CD4-positive, CD25-positive, alpha-beta regulatory T cell (primary cell): ENCODE data around the gene ENHO. TPM values are rescaled to one million over a fixed set of nuclear protein-coding genes. Genes with fewer than 3 reads are reported as not detected.
A peak's percentile ranks its signal among the peaks of the same experiment; 100 is the strongest.

Experiments
- ATAC-seq, 2 donors: fragments of 150-1000 bp; cut with Tn5 transposase; one replicate each; pipeline ENCODE4 v1.10.0; 2021; ENCODE audit warnings: low read depth in 2 of 2, moderate number of reproducible peaks in 2 of 2, moderate library complexity in 1 of 2
- DNase-seq, 3 donors: peaks; one replicate each; pipeline versions ENCODE4 v3.0.0 to v3.0.0-alpha.2; 2012 to 2022; ENCODE audit warnings: mixed read lengths in 1 of 3
- H3K27ac ChIP-seq: one replicate; pipeline ENCODE4 v1.7.0; 2013; ENCODE audit warnings: mild to moderate bottlenecking, low read length; ENCODE audit not compliant: insufficient read depth, poor library complexity, severe bottlenecking
- H3K27me3 ChIP-seq: one replicate; pipeline ENCODE4 v1.7.0; 2013; ENCODE audit warnings: low read length; ENCODE audit not compliant: control insufficient read depth, insufficient read depth
- H3K36me3 ChIP-seq: one replicate; pipeline ENCODE4 v1.7.0; 2013; ENCODE audit warnings: mild to moderate bottlenecking, low read length, moderate library complexity; ENCODE audit not compliant: control insufficient read depth, insufficient read depth
- H3K4me1 ChIP-seq: 2 replicates; pipeline ENCODE4 v1.7.0; 2013; ENCODE audit warnings: mild to moderate bottlenecking, low read length; ENCODE audit not compliant: insufficient read depth, control insufficient read depth, poor library complexity, severe bottlenecking
- H3K4me3 ChIP-seq: one replicate; pipeline ENCODE4 v1.7.0; 2013; ENCODE audit warnings: low read depth, mild to moderate bottlenecking, low read length, moderate library complexity
- H3K9me3 ChIP-seq, 2 experiments: 1 replicate in 1 of 2; 2 replicates in 1 of 2; pipeline ENCODE4 v1.7.0; 2013; ENCODE audit warnings: low read length in 2 of 2, mild to moderate bottlenecking in 1 of 2, moderate library complexity in 1 of 2; ENCODE audit not compliant: control insufficient read depth in 2 of 2
- H3K27ac Mint-ChIP-seq, 3 donors: one replicate each; pipeline ENCODE4 v1.8.0; 2020 to 2022; ENCODE audit warnings: mild to moderate bottlenecking in 3 of 3, mixed read lengths in 3 of 3, moderate library complexity in 2 of 3
- H3K27me3 Mint-ChIP-seq: one replicate; pipeline ENCODE4 v1.8.0; 2022; ENCODE audit warnings: mild to moderate bottlenecking, mixed read lengths
- H3K36me3 Mint-ChIP-seq: one replicate; pipeline ENCODE4 v1.8.0; 2020; ENCODE audit warnings: mixed read lengths
- H3K4me1 Mint-ChIP-seq, 4 donors: one replicate each; pipeline ENCODE4 v1.8.0; 2020 to 2022; ENCODE audit warnings: mixed read lengths in 4 of 4, mild to moderate bottlenecking in 1 of 4
- H3K4me3 Mint-ChIP-seq, 4 donors: one replicate each; pipeline ENCODE4 v1.8.0; 2020 to 2022; ENCODE audit warnings: mild to moderate bottlenecking in 4 of 4, mixed read lengths in 4 of 4, moderate library complexity in 3 of 4
- H3K9me3 Mint-ChIP-seq, 7 donors: one replicate each; pipeline ENCODE4 v1.8.0; 2020 to 2022; ENCODE audit warnings: mixed read lengths in 7 of 7, mild to moderate bottlenecking in 3 of 7, moderate library complexity in 2 of 7
- polyA plus RNA-seq, 4 donors: library from polyadenylated mRNA; unstranded; fragments of 300-500 nt; fragmentation: Illumina TruSeq; gene quantifications; one replicate each; pipeline ENCODE4 v1.2.3, GENCODE V29; 2021
- total RNA-seq: library from RNA; stranded (reverse); gene quantifications from one replicate; pipeline ENCODE4 v1.2.3, GENCODE V29; 2022

Gene ENHO
- total RNA-seq = 0.37 TPM
- under 1 TPM in 1 of 4 donors, not detected in 3; 0.16 TPM for polyA plus RNA-seq

- H3K9me3 Mint-ChIP-seq = peaks cover 0 to 2% (median 0%) of the 10 kb centered on the region in 7 donors
- DNase-seq (peak; percentile 82 to 91 (median 89)), ATAC-seq (peak; percentile 91 to 94)
- Histone ChIP-seq H3K4me3 (peak within 1 kb of the TSS; percentile 41), H3K36me3 (no peaks in the 10 kb centered on the region), H3K27ac (no peak within 1 kb of the TSS), H3K9me3 (no peaks in the 10 kb centered on the region), H3K27me3 (peaks cover 5% of the 10 kb centered on the region), H3K4me1 (peaks cover 10% of the 10 kb centered on the region)
- peak within 1 kb of the TSS; percentile 47 to 86 (median 84) for H3K27ac Mint-ChIP-seq
- peaks cover 0 to 19% (median 10%) of the 10 kb centered on the region in 4 donors for H3K4me1 Mint-ChIP-seq
- H3K27me3 Mint-ChIP-seq = peaks cover 45% of the 10 kb centered on the region
- peak within 1 kb of the TSS; percentile 72 to 92 (median 88) for H3K4me3 Mint-ChIP-seq
- H3K36me3 Mint-ChIP-seq = no peaks in the 10 kb centered on the region
Measured at GRCh38 chr9:34522971-34523797, at the start of gene ENHO. Gene ENHO (minus strand): TSS chr9:34522990. CDS start chr9:34521695, 1,295 bp downstream.

DNA sequence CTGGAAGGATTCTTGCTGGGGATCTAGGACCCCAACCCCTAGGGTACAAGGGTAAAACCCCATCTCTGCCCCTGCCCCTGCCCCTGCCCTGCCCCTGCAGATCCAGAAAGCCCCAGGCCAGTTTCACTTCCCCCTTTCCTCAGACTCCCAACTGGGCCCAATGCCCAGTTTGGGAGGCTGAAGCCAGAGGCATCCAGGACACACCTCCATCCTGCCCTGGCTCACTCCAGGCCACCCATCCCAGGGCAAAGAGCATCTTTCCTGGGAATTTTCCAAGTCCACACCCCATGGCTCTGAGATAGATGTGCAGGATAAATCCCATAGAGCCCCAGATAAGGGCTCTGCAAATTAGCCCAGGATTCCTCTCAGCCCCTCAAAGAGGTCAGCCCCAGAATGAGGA is 49.3 kb upstream of the ENHO start:
- Histone ChIP-seq H3K27me3 (peaks cover 4% of the 10 kb centered on the region), H3K4me3 (no peak overlapping the region), H3K9me3 (no peaks in the 10 kb centered on the region), H3K4me1 (no peaks in the 10 kb centered on the region), H3K36me3 (no peaks in the 10 kb centered on the region), H3K27ac (no peak overlapping the region)
- Mint-ChIP-seq H3K4me1 (peaks cover 0 to 3% (median under 1%) of the 10 kb centered on the region in 4 donors), H3K27ac (no peak overlapping the region), H3K4me3 (no peak overlapping the region), H3K36me3 (no peaks in the 10 kb centered on the region), H3K9me3 (peaks cover 0 to 1% (median 0%) of the 10 kb centered on the region in 7 donors), H3K27me3 (peaks cover 38% of the 10 kb centered on the region)
- DNase-seq (no peak), ATAC-seq (no peak)

GRCh38 chr9:34571481-34571810 is 48.7 kb upstream of the ENHO start:
- Mint-ChIP-seq H3K9me3 (peaks cover 0 to 1% (median 0%) of the 10 kb centered on the region in 7 donors), H3K4me1 (peaks cover 0 to 3% (median 0%) of the 10 kb centered on the region in 4 donors), H3K4me3 (no peak overlapping the region), H3K27ac (no peak overlapping the region), H3K27me3 (peaks cover 34% of the 10 kb centered on the region), H3K36me3 (no peaks in the 10 kb centered on the region)
- H3K4me1 ChIP-seq = no peaks in the 10 kb centered on the region
- H3K27me3 ChIP-seq = peaks cover 3% of the 10 kb centered on the region
- H3K9me3 ChIP-seq = no peaks in the 10 kb centered on the region
- ATAC-seq (no peak), DNase-seq (no peak)
- H3K27ac ChIP-seq = no peak overlapping the region
- no peaks in the 10 kb centered on the region for H3K36me3 ChIP-seq
- no peak overlapping the region for H3K4me3 ChIP-seq

DNA sequence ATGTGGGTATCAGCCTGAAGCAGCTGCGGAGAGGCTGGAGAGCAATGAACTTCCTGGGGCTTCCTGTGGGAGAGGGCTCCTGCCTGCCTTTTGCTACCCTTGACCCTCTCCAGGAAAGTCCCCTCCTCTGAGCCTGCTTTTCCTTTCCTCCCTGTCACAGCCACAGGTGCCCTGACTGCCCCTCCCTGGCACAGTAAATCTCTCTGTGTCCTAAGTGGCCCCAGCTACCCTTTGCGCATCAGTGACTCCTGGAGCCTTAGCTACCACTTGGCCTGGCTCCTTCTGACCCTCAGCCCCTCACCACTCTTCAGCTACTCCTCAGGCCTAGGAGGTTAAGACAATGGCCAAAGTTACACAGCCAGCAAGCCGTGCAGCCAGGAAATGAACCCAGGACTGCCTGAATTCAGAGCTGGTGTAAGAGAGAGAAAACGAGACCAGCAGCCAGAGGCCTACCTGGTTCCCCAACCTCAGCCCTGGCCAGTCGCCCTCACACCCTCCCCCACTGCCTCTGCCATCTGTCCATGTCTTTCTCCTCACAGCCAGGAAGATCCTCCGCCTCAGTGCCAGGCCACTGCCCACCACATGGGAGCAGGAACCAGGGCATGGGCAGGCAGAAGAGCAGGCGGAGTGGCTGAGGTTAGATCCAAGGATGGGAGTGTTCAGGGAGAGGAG is 48.2 kb upstream of the ENHO start:
- Mint-ChIP-seq H3K36me3 (no peaks in the 10 kb centered on the region), H3K27me3 (peaks cover 29% of the 10 kb centered on the region), H3K27ac (peak overlapping the region in 1 of 3 donors; percentile 49), H3K9me3 (peaks cover 0 to 1% (median 0%) of the 10 kb centered on the region in 7 donors), H3K4me1 (peaks cover 0 to 2% (median 0%) of the 10 kb centered on the region in 4 donors), H3K4me3 (no peak overlapping the region)
- Histone ChIP-seq H3K4me3 (no peak overlapping the region), H3K27ac (no peak overlapping the region), H3K36me3 (no peaks in the 10 kb centered on the region), H3K9me3 (no peaks in the 10 kb centered on the region), H3K27me3 (peaks cover under 1% of the 10 kb centered on the region), H3K4me1 (no peaks in the 10 kb centered on the region)
- no peak for ATAC-seq
- DNase-seq = no peak

- no peak overlapping the region for H3K4me3 Mint-ChIP-seq
- Histone ChIP-seq H3K4me3 (no peak overlapping the region), H3K9me3 (no peaks in the 10 kb centered on the region), H3K27me3 (no peaks in the 10 kb centered on the region), H3K27ac (no peak overlapping the region), H3K36me3 (no peaks in the 10 kb centered on the region), H3K4me1 (no peaks in the 10 kb centered on the region)
- no peak for ATAC-seq
- DNase-seq = no peak
- H3K9me3 Mint-ChIP-seq = peaks cover 0 to 1% (median 0%) of the 10 kb centered on the region in 7 donors
- H3K4me1 Mint-ChIP-seq = no peaks in the 10 kb centered on the region
- H3K27ac Mint-ChIP-seq = peak overlapping the region in 1 of 3 donors; percentile 49
- peaks cover 23% of the 10 kb centered on the region for H3K27me3 Mint-ChIP-seq
- H3K36me3 Mint-ChIP-seq = no peaks in the 10 kb centered on the region
Measured at GRCh38 chr9:34570376-34570775, 47.6 kb upstream of the ENHO start.

DNA sequence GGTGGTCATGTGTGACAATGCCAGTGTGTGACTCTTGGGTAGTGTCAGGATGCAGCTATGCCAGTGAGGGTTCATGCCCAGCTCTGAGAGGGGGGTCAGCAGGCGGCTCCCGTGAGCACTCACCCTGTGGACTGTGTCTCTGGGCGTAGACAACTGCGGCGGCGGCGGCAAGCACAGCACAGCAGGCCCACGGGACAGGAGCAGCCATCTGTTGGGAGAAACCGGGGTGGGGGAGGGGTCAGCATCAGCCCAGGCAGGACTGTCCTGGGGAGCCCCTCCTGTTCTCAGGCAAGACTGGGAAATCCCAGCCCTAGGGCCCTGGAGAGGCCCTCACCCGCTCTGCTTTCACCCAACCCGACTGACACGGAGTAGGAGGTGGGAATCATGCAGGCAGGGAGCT is 46.0 kb upstream of the ENHO start:
- no peak for ATAC-seq
- DNase-seq = no peak
- peaks cover 0 to 1% (median 0%) of the 10 kb centered on the region in 7 donors for H3K9me3 Mint-ChIP-seq
- Histone ChIP-seq H3K27ac (no peak overlapping the region), H3K9me3 (no peaks in the 10 kb centered on the region), H3K36me3 (no peaks in the 10 kb centered on the region), H3K4me3 (no peak overlapping the region), H3K27me3 (no peaks in the 10 kb centered on the region), H3K4me1 (no peaks in the 10 kb centered on the region)
- peaks cover 17% of the 10 kb centered on the region for H3K27me3 Mint-ChIP-seq
- no peak overlapping the region for H3K27ac Mint-ChIP-seq
- no peaks in the 10 kb centered on the region for H3K36me3 Mint-ChIP-seq
- no peaks in the 10 kb centered on the region for H3K4me1 Mint-ChIP-seq
- no peak overlapping the region for H3K4me3 Mint-ChIP-seq

- Histone ChIP-seq H3K36me3 (no peaks in the 10 kb centered on the region), H3K9me3 (no peaks in the 10 kb centered on the region), H3K27ac (no peak overlapping the region), H3K4me3 (no peak overlapping the region), H3K4me1 (no peaks in the 10 kb centered on the region), H3K27me3 (no peaks in the 10 kb centered on the region)
- Mint-ChIP-seq H3K36me3 (no peaks in the 10 kb centered on the region), H3K4me3 (no peak overlapping the region), H3K9me3 (peaks cover 0 to 3% (median 0%) of the 10 kb centered on the region in 7 donors), H3K27me3 (peaks cover 12% of the 10 kb centered on the region), H3K4me1 (no peaks in the 10 kb centered on the region), H3K27ac (no peak overlapping the region)
- DNase-seq = no peak
- ATAC-seq = no peak
Measured at GRCh38 chr9:34568133-34568532, 45.3 kb upstream of the ENHO start.
